CD14-positive monocyte (primary cell): ENCODE measurements around the gene TNFRSF13B. TPM values are rescaled to one million over a fixed set of nuclear protein-coding genes. Genes with fewer than 3 reads are reported as not detected.

ENCODE experiments used
- DNase-seq, 3 donors: peaks; one replicate each; pipeline ENCODE4 v3.0.0-alpha.2; 2011 to 2022
- H2AFZ ChIP-seq: 2 replicates; pipeline ENCODE4 v1.6.0; 2012; ENCODE audit warnings: mild to moderate bottlenecking, low read depth, low read length, inconsistent platforms; ENCODE audit not compliant: insufficient read depth, poor library complexity, severe bottlenecking
- H3K27ac ChIP-seq, 2 donors: 1 replicate in 1 of 2; 2 replicates in 1 of 2; pipeline ENCODE4 v1.5.1; 2012 to 2013; ENCODE audit warnings: low read length in 2 of 2, control low read depth in 1 of 2, inconsistent platforms in 1 of 2, low read depth in 1 of 2, mild to moderate bottlenecking in 1 of 2
- H3K27me3 ChIP-seq, 2 donors: one replicate each; pipeline versions ENCODE4 v1.6.0 to v1.6.1; 2011 to 2013; ENCODE audit warnings: low read length in 2 of 2; ENCODE audit not compliant: control insufficient read depth in 2 of 2, insufficient read depth in 2 of 2
- H3K36me3 ChIP-seq, 2 donors: replicated peaks in 1 of 2; 1 replicate in 1 of 2; 2 replicates in 1 of 2; pipeline versions ENCODE4 v1.5.1 to v1.6.1; 2012 to 2013; ENCODE audit warnings: low read length in 2 of 2, control low read depth in 1 of 2, inconsistent platforms in 1 of 2, mild to moderate bottlenecking in 1 of 2; ENCODE audit not compliant: insufficient read depth in 2 of 2, control insufficient read depth in 1 of 2
- H3K4me1 ChIP-seq, 2 donors: 1 replicate in 1 of 2; 2 replicates in 1 of 2; pipeline versions ENCODE4 v1.5.1 to v1.6.1; 2012 to 2013; ENCODE audit warnings: low read length in 2 of 2, control low read depth in 1 of 2, inconsistent platforms in 1 of 2, mild to moderate bottlenecking in 1 of 2, moderate library complexity in 1 of 2; ENCODE audit not compliant: insufficient read depth in 2 of 2, control insufficient read depth in 1 of 2
- H3K4me2 ChIP-seq: replicated peaks from 2 replicates; pipeline ENCODE3; 2012; ENCODE audit warnings: low read length, moderate library complexity, mild to moderate bottlenecking; ENCODE audit not compliant: poor library complexity, severe bottlenecking; ENCODE audit errors: extremely low read depth
- H3K4me3 ChIP-seq, 3 experiments: fragments of 200-600 bp in 1 of 3; sonication (generic) in 1 of 3; replicated peaks in 1 of 3; 1 replicate in 2 of 3; 2 replicates in 1 of 3; pipeline ENCODE4 v1.5.1; 2011 to 2013; ENCODE audit warnings: low read length in 3 of 3, mild to moderate bottlenecking in 3 of 3, control low read depth in 2 of 3, low read depth in 2 of 3, inconsistent platforms in 1 of 3, moderate library complexity in 1 of 3
- H3K79me2 ChIP-seq: 2 replicates; pipeline ENCODE4 v1.6.0; 2012; ENCODE audit warnings: mild to moderate bottlenecking, control low read depth, inconsistent platforms, low read length, moderate library complexity; ENCODE audit not compliant: insufficient read depth
- H3K9ac ChIP-seq: 2 replicates; pipeline ENCODE4 v1.6.0; 2017; ENCODE audit warnings: low read length, mild to moderate bottlenecking; ENCODE audit not compliant: insufficient read depth, poor library complexity, severe bottlenecking
- H3K9me3 ChIP-seq, 2 donors: replicated peaks in 1 of 2; 1 replicate in 1 of 2; 2 replicates in 1 of 2; pipeline versions ENCODE4 v1.5.1 to v1.6.1; 2012 to 2013; ENCODE audit warnings: low read length in 2 of 2, control low read depth in 1 of 2; ENCODE audit not compliant: control insufficient read depth in 1 of 2, insufficient read depth in 1 of 2
- H4K20me1 ChIP-seq: 2 replicates; pipeline ENCODE4 v1.6.0; 2012; ENCODE audit warnings: mild to moderate bottlenecking, low read length, control low read depth, moderate library complexity; ENCODE audit not compliant: insufficient read depth
- H3K27ac Mint-ChIP-seq, 7 donors: one replicate each; pipeline ENCODE4 v1.8.0; 2020; ENCODE audit warnings: mild to moderate bottlenecking in 7 of 7, mixed read lengths in 7 of 7, moderate library complexity in 6 of 7, inconsistent platforms in 2 of 7
- H3K27me3 Mint-ChIP-seq, 3 donors: one replicate each; pipeline ENCODE4 v1.8.0; 2021 to 2022; ENCODE audit warnings: low read depth in 3 of 3, mild to moderate bottlenecking in 3 of 3, mixed read lengths in 3 of 3, moderate library complexity in 3 of 3, inconsistent platforms in 1 of 3
- H3K36me3 Mint-ChIP-seq, 2 donors: one replicate each; pipeline ENCODE4 v1.8.0; 2020; ENCODE audit warnings: mixed read lengths in 2 of 2, inconsistent platforms in 1 of 2, mild to moderate bottlenecking in 1 of 2
- H3K4me1 Mint-ChIP-seq: one replicate; pipeline ENCODE4 v1.8.0; 2020; ENCODE audit warnings: mild to moderate bottlenecking, mixed read lengths
- H3K4me3 Mint-ChIP-seq, 2 donors: one replicate each; pipeline ENCODE4 v1.8.0; 2020; ENCODE audit warnings: mild to moderate bottlenecking in 2 of 2, mixed read lengths in 2 of 2, moderate library complexity in 1 of 2
- H3K9me3 Mint-ChIP-seq, 7 donors: one replicate each; pipeline ENCODE4 v1.8.0; 2020 to 2022; ENCODE audit warnings: mixed read lengths in 7 of 7, mild to moderate bottlenecking in 6 of 7, moderate library complexity in 6 of 7, inconsistent platforms in 2 of 7
- CTCF ChIP-seq: fragments of 200-600 bp; IDR thresholded peaks from one replicate; pipeline ENCODE4 v1.8.0; 2022; ENCODE audit warnings: antibody characterized with exemption, mild to moderate bottlenecking
- WGBS: methylation state at CpG from one replicate; pipeline ENCODE4 v1.1.5; 2013; ENCODE audit warnings: missing lambda C conversion rate; ENCODE audit not compliant: insufficient coverage; 5-methylcytosine and 5-hydroxymethylcytosine counted together
- intact Hi-C, 2 donors: fragments of 100-400 bp; cut with micrococcal nuclease; formaldehyde crosslinking; loops; one replicate each; pipeline versions ENCODE4 v1.15.0 to v1.15.1; 2023
- polyA plus RNA-seq, 3 donors: library from polyadenylated mRNA; depleted of rRNA in 1 of 3; unstranded in 2 of 3; stranded (reverse) in 1 of 3; fragments of 300-500 nt in 2 of 3; fragments of >200 nt in 1 of 3; fragmentation: Illumina TruSeq in 2 of 3; gene quantifications; 1 replicate in 2 of 3; 2 replicates in 1 of 3; pipeline ENCODE4 v1.2.3, GENCODE V29; 2012 to 2021

Gene TNFRSF13B
- polyA plus RNA-seq, 3 donors = 0.21 to 0.47 TPM; not detected in 1

- TF ChIP-seq CTCF = no peak
- H3K27ac Mint-ChIP-seq = no peak overlapping the region
- no peak overlapping the region for H3K4me3 Mint-ChIP-seq
- Histone ChIP-seq H3K4me1 (no peaks in the 10 kb centered on the region), H3K9ac (no peak overlapping the region), H3K4me2 (no peak overlapping the region), H3K36me3 (no peaks in the 10 kb centered on the region), H3K4me3 (no peak overlapping the region), H3K27ac (no peak overlapping the region), H2AFZ (no peak overlapping the region), H3K9me3 (peaks cover 20 to 23% of the 10 kb centered on the region in 2 donors), H3K79me2 (no peaks in the 10 kb centered on the region), H3K27me3 (peaks cover 2 to 8% of the 10 kb centered on the region in 2 donors), H4K20me1 (no peaks in the 10 kb centered on the region)
- no peaks in the 10 kb centered on the region for H3K36me3 Mint-ChIP-seq
- no peaks in the 10 kb centered on the region for H3K4me1 Mint-ChIP-seq
- no peak for DNase-seq
- H3K9me3 Mint-ChIP-seq = peaks cover 11 to 39% (median 26%) of the 10 kb centered on the region in 7 donors
- 100% methylated on average over 1 of the region's 3 CpGs for WGBS
- intact Hi-C loops = no loop called here
- peaks cover 3 to 29% (median 7%) of the 10 kb centered on the region in 3 donors for H3K27me3 Mint-ChIP-seq
Observed at GRCh38 chr17:16953347-16953746, 18.6 kb downstream of the TNFRSF13B start.

- peaks cover 3 to 25% (median 7%) of the 10 kb centered on the region in 3 donors for H3K27me3 Mint-ChIP-seq
- Histone ChIP-seq H3K36me3 (no peaks in the 10 kb centered on the region), H2AFZ (no peak overlapping the region), H3K27me3 (peaks cover 2 to 7% of the 10 kb centered on the region in 2 donors), H3K9ac (no peak overlapping the region), H3K4me1 (no peaks in the 10 kb centered on the region), H3K4me2 (no peak overlapping the region), H3K4me3 (no peak overlapping the region), H3K27ac (no peak overlapping the region), H3K9me3 (peaks cover 21 to 25% of the 10 kb centered on the region in 2 donors), H4K20me1 (no peaks in the 10 kb centered on the region), H3K79me2 (no peaks in the 10 kb centered on the region)
- no peak overlapping the region for H3K27ac Mint-ChIP-seq
- TF ChIP-seq CTCF = no peak
- H3K9me3 Mint-ChIP-seq = peaks cover 11 to 40% (median 27%) of the 10 kb centered on the region in 7 donors
- no peaks in the 10 kb centered on the region for H3K36me3 Mint-ChIP-seq
- no peak overlapping the region for H3K4me3 Mint-ChIP-seq
- intact Hi-C loops = no loop called here
- no peak for DNase-seq
- H3K4me1 Mint-ChIP-seq = no peaks in the 10 kb centered on the region
- 80% methylated on average over 7 of the region's 8 CpGs for WGBS
Observed at GRCh38 chr17:16952401-16952800, 19.5 kb downstream of the TNFRSF13B start.
